Bronchial epithelial cell (primary cell): Measurements from ENCODE around the gene TBP. TPM values are rescaled to one million over a fixed set of nuclear protein-coding genes. Genes with fewer than 3 reads are reported as not detected.

Source experiments
- DNase-seq: peaks from one replicate; pipeline ENCODE4 v3.0.0-alpha.2; 2010; ENCODE audit warnings: low read depth
- FAIRE-seq: peaks from 2 replicates; lab custom pipeline; 2011; peaks lifted over from hg19 to GRCh38; lab: Jason Lieb, UNC
- H3K27me3 ChIP-seq: 2 replicates; pipeline ENCODE4 v1.5.1; 2011; ENCODE audit warnings: low read length; ENCODE audit not compliant: control insufficient read depth, insufficient read depth
- H3K36me3 ChIP-seq: 2 replicates; pipeline ENCODE4 v1.5.1; 2011; ENCODE audit warnings: low read length; ENCODE audit not compliant: control insufficient read depth, insufficient read depth
- H3K4me3 ChIP-seq: 2 replicates; pipeline ENCODE4 v1.5.1; 2011; ENCODE audit warnings: mild to moderate bottlenecking, low read depth, low read length, control low read depth
- total RNA-seq: library from RNA; depleted of rRNA; stranded (reverse); fragments of >200 nt; gene quantifications from 2 replicates; pipeline ENCODE4 v1.2.1, GENCODE V29; 2014
- TF ChIP-seq, protein P1 (sequence below): IDR thresholded peaks from 2 replicates; pipeline ENCODE4 v1.5.1; 2011; ENCODE audit warnings: mild to moderate bottlenecking, moderate library complexity, low read length, control low read depth, inconsistent platforms; ENCODE audit not compliant: insufficient read depth, severe bottlenecking

TBP gene
- total RNA-seq, 1 donor from 2014 or later = 7.4 TPM

DNA sequence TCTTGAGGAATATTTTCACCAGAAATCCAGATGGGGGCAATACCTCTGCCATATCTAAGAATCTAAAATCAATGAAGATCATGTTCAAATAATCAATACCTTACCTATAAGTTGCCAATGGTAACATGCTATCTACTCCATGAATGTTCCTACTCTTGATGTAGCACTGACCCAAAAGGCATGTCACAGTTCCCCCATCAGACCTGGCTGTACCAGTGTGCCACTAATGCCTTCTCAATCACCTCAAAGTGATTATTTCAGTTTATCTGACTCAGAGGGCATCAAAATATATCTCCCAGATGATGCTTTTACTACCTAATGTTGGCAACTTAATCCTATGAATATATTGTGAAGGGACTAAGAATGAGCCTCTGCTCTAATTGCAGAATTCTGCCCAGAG, 24.7 kb downstream of the TBP start:
- H3K4me3 ChIP-seq = no peak overlapping the region
- DNase-seq = no peak
- FAIRE-seq = no peak
- H3K27me3 ChIP-seq = no peaks in the 10 kb centered on the region
- TF ChIP-seq, protein P1, sequence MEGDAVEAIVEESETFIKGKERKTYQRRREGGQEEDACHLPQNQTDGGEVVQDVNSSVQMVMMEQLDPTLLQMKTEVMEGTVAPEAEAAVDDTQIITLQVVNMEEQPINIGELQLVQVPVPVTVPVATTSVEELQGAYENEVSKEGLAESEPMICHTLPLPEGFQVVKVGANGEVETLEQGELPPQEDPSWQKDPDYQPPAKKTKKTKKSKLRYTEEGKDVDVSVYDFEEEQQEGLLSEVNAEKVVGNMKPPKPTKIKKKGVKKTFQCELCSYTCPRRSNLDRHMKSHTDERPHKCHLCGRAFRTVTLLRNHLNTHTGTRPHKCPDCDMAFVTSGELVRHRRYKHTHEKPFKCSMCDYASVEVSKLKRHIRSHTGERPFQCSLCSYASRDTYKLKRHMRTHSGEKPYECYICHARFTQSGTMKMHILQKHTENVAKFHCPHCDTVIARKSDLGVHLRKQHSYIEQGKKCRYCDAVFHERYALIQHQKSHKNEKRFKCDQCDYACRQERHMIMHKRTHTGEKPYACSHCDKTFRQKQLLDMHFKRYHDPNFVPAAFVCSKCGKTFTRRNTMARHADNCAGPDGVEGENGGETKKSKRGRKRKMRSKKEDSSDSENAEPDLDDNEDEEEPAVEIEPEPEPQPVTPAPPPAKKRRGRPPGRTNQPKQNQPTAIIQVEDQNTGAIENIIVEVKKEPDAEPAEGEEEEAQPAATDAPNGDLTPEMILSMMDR = no peak
- peaks cover 12% of the 10 kb centered on the region for H3K36me3 ChIP-seq

DNA sequence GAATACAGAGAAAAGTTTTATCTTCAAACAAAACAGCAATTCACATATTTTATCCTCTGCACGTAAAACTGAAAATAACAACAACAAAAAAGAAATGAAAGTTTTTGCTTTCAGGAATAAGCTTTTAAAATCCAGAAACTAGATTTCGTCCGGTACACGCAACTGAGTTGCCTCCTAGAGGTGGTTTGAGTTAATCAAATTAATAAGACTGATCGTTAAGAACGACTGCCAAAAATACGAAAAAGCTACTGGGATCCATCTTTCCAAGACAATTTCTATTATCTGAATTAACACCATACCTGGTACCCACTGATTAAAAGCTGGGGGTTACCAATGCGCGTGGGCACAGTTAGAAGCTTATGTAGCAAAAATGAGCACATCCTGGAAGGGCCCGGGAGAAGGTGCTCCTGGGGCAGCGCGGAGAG, 29.6 kb downstream of the TBP start:
- TF ChIP-seq, protein P1 = no peak
- no peaks in the 10 kb centered on the region for H3K27me3 ChIP-seq
- FAIRE-seq = no peak
- DNase-seq = peak; percentile 11
- peak overlapping the region; percentile 97 for H3K4me3 ChIP-seq
- H3K36me3 ChIP-seq = peaks cover 6% of the 10 kb centered on the region

DNA sequence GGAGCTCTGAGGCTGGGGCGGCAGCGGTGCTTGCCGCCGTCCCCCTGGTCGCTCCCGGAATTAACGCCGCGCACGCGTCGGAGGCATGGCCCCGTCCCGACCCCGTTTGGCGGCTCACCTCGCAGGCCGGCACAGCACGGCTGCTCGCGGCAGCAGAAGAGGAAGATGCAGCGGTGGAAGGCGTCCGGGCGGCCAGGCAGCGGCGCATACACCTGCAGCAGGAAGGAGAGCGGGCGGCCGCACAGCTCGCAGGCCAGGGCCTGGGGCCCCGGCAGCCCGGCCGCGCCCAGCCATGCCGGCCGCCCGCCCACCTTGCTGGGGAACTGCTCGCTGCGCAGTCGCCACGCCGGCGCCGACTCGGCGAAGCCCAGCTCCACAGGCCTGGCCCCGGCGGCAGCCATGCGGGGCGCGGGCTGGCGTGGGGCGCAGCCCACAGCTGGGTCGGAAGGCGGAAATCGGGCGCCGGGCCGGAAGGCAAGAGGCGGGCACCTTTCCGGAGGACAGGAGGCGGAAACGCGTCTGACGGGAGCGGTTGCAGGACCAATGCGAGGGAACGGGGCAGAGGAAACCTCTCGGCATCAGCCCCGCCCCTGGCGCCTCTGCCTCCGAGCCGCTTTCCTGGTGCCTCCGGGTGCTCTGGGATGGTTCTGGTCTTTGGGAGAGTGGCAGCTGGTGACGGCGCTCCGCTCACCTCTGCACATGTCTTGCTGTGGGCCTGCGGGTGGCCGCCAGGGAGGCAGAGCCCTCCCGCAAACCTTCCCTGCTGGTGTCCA, 30.2 kb downstream of the TBP start, which contains the start of gene PDCD2:
PDCD2 (minus strand) TSS at position 457 of the 773 bp plus-strand sequence; CDS start at position 401, 56 bp downstream.
- FAIRE-seq = no peak
- peaks cover 6% of the 10 kb centered on the region for H3K36me3 ChIP-seq
- no peaks in the 10 kb centered on the region for H3K27me3 ChIP-seq
- TF ChIP-seq, protein P1 = no peak
- peak within 1 kb of the TSS; percentile 97 for H3K4me3 ChIP-seq
- DNase-seq = peak; percentile 84

DNA sequence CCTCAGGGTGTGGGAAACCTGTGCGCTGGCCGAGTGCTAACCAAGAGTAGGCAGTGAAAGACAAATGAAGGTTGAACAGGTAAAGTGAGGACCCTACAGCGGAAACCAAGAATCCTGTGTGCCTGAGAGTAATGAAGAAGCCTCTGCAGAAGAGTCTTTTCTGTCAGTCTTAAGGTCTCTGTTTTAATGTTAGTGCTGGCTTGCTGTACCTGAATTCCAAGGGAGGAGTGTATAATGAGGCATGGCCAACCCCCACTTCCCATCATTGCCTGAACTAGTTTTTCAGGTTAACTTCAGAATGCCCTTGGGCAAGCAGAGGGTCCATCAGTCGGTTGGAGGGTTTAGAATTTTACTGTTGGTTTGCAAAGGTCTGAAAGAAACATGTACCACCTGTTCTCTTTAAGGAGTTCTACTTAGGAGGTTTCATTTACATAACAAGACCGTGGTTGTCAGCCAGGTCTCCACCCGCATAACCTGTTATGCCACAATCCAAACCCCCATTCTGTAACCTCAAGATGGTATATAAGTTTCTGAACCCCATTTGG, 30.9 kb downstream of the TBP start:
- H3K36me3 ChIP-seq = peaks cover 6% of the 10 kb centered on the region
- FAIRE-seq (no peak), DNase-seq (peak; percentile 41)
- TF ChIP-seq, protein P1 = no peak
- H3K27me3 ChIP-seq = no peaks in the 10 kb centered on the region
- peak overlapping the region; percentile 97 for H3K4me3 ChIP-seq

DNA sequence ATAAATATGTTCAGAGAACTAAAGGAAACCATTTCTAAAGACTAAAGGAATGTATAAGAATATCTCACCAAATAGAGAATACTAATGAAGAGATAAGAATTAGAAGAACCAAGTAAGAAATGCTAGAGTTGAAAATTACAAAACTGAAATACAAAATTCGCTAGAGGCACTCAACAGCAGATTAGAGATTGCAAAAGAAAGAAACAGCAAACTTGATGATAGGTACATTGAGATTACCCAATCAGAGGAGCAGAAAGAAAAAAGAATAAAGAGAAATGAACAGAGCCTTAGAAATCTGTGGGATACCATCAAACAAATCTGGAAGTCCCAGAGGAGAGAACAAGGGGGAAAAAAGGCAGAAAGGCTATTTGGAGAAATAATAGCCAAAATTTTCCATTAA, 36.6 kb downstream of the TBP start:
- DNase-seq (no peak), FAIRE-seq (no peak)
- no peak overlapping the region for H3K4me3 ChIP-seq
- no peaks in the 10 kb centered on the region for H3K36me3 ChIP-seq
- TF ChIP-seq, protein P1 = no peak
- no peaks in the 10 kb centered on the region for H3K27me3 ChIP-seq
